CD14-positive monocyte (primary cell): ENCODE results near the gene PCDHGC3. TPM values are rescaled to one million over a fixed set of nuclear protein-coding genes. Genes with fewer than 3 reads are reported as not detected.

Source experiments
- DNase-seq, 3 donors: peaks; one replicate each; pipeline ENCODE4 v3.0.0-alpha.2; 2011 to 2022
- H2AFZ ChIP-seq: 2 replicates; pipeline ENCODE4 v1.6.0; 2012; ENCODE audit warnings: mild to moderate bottlenecking, low read depth, low read length, inconsistent platforms; ENCODE audit not compliant: insufficient read depth, poor library complexity, severe bottlenecking
- H3K27ac ChIP-seq, 2 donors: 1 replicate in 1 of 2; 2 replicates in 1 of 2; pipeline ENCODE4 v1.5.1; 2012 to 2013; ENCODE audit warnings: low read length in 2 of 2, control low read depth in 1 of 2, inconsistent platforms in 1 of 2, low read depth in 1 of 2, mild to moderate bottlenecking in 1 of 2
- H3K27me3 ChIP-seq, 2 donors: one replicate each; pipeline versions ENCODE4 v1.6.0 to v1.6.1; 2011 to 2013; ENCODE audit warnings: low read length in 2 of 2; ENCODE audit not compliant: control insufficient read depth in 2 of 2, insufficient read depth in 2 of 2
- H3K36me3 ChIP-seq, 2 donors: replicated peaks in 1 of 2; 1 replicate in 1 of 2; 2 replicates in 1 of 2; pipeline versions ENCODE4 v1.5.1 to v1.6.1; 2012 to 2013; ENCODE audit warnings: low read length in 2 of 2, control low read depth in 1 of 2, inconsistent platforms in 1 of 2, mild to moderate bottlenecking in 1 of 2; ENCODE audit not compliant: insufficient read depth in 2 of 2, control insufficient read depth in 1 of 2
- H3K4me1 ChIP-seq, 2 donors: 1 replicate in 1 of 2; 2 replicates in 1 of 2; pipeline versions ENCODE4 v1.5.1 to v1.6.1; 2012 to 2013; ENCODE audit warnings: low read length in 2 of 2, control low read depth in 1 of 2, inconsistent platforms in 1 of 2, mild to moderate bottlenecking in 1 of 2, moderate library complexity in 1 of 2; ENCODE audit not compliant: insufficient read depth in 2 of 2, control insufficient read depth in 1 of 2
- H3K4me2 ChIP-seq: replicated peaks from 2 replicates; pipeline ENCODE3; 2012; ENCODE audit warnings: low read length, moderate library complexity, mild to moderate bottlenecking; ENCODE audit not compliant: poor library complexity, severe bottlenecking; ENCODE audit errors: extremely low read depth
- H3K4me3 ChIP-seq, 3 experiments: fragments of 200-600 bp in 1 of 3; sonication (generic) in 1 of 3; replicated peaks in 1 of 3; 1 replicate in 2 of 3; 2 replicates in 1 of 3; pipeline ENCODE4 v1.5.1; 2011 to 2013; ENCODE audit warnings: low read length in 3 of 3, mild to moderate bottlenecking in 3 of 3, control low read depth in 2 of 3, low read depth in 2 of 3, inconsistent platforms in 1 of 3, moderate library complexity in 1 of 3
- H3K79me2 ChIP-seq: 2 replicates; pipeline ENCODE4 v1.6.0; 2012; ENCODE audit warnings: mild to moderate bottlenecking, control low read depth, inconsistent platforms, low read length, moderate library complexity; ENCODE audit not compliant: insufficient read depth
- H3K9ac ChIP-seq: 2 replicates; pipeline ENCODE4 v1.6.0; 2017; ENCODE audit warnings: low read length, mild to moderate bottlenecking; ENCODE audit not compliant: insufficient read depth, poor library complexity, severe bottlenecking
- H3K9me3 ChIP-seq, 2 donors: replicated peaks in 1 of 2; 1 replicate in 1 of 2; 2 replicates in 1 of 2; pipeline versions ENCODE4 v1.5.1 to v1.6.1; 2012 to 2013; ENCODE audit warnings: low read length in 2 of 2, control low read depth in 1 of 2; ENCODE audit not compliant: control insufficient read depth in 1 of 2, insufficient read depth in 1 of 2
- H4K20me1 ChIP-seq: 2 replicates; pipeline ENCODE4 v1.6.0; 2012; ENCODE audit warnings: mild to moderate bottlenecking, low read length, control low read depth, moderate library complexity; ENCODE audit not compliant: insufficient read depth
- H3K27ac Mint-ChIP-seq, 7 donors: one replicate each; pipeline ENCODE4 v1.8.0; 2020; ENCODE audit warnings: mild to moderate bottlenecking in 7 of 7, mixed read lengths in 7 of 7, moderate library complexity in 6 of 7, inconsistent platforms in 2 of 7
- H3K27me3 Mint-ChIP-seq, 3 donors: one replicate each; pipeline ENCODE4 v1.8.0; 2021 to 2022; ENCODE audit warnings: low read depth in 3 of 3, mild to moderate bottlenecking in 3 of 3, mixed read lengths in 3 of 3, moderate library complexity in 3 of 3, inconsistent platforms in 1 of 3
- H3K36me3 Mint-ChIP-seq, 2 donors: one replicate each; pipeline ENCODE4 v1.8.0; 2020; ENCODE audit warnings: mixed read lengths in 2 of 2, inconsistent platforms in 1 of 2, mild to moderate bottlenecking in 1 of 2
- H3K4me1 Mint-ChIP-seq: one replicate; pipeline ENCODE4 v1.8.0; 2020; ENCODE audit warnings: mild to moderate bottlenecking, mixed read lengths
- H3K4me3 Mint-ChIP-seq, 2 donors: one replicate each; pipeline ENCODE4 v1.8.0; 2020; ENCODE audit warnings: mild to moderate bottlenecking in 2 of 2, mixed read lengths in 2 of 2, moderate library complexity in 1 of 2
- H3K9me3 Mint-ChIP-seq, 7 donors: one replicate each; pipeline ENCODE4 v1.8.0; 2020 to 2022; ENCODE audit warnings: mixed read lengths in 7 of 7, mild to moderate bottlenecking in 6 of 7, moderate library complexity in 6 of 7, inconsistent platforms in 2 of 7
- CTCF ChIP-seq: fragments of 200-600 bp; IDR thresholded peaks from one replicate; pipeline ENCODE4 v1.8.0; 2022; ENCODE audit warnings: antibody characterized with exemption, mild to moderate bottlenecking
- whole genome bisulfite sequencing: methylation state at CpG from one replicate; pipeline ENCODE4 v1.1.5; 2013; ENCODE audit warnings: missing lambda C conversion rate; ENCODE audit not compliant: insufficient coverage; 5-methylcytosine and 5-hydroxymethylcytosine counted together
- intact Hi-C, 2 donors: fragments of 100-400 bp; cut with micrococcal nuclease; formaldehyde crosslinking; loops; one replicate each; pipeline versions ENCODE4 v1.15.0 to v1.15.1; 2023
- polyA plus RNA-seq, 3 donors: library from polyadenylated mRNA; depleted of rRNA in 1 of 3; unstranded in 2 of 3; stranded (reverse) in 1 of 3; fragments of 300-500 nt in 2 of 3; fragments of >200 nt in 1 of 3; fragmentation: Illumina TruSeq in 2 of 3; gene quantifications; 1 replicate in 2 of 3; 2 replicates in 1 of 3; pipeline ENCODE4 v1.2.3, GENCODE V29; 2012 to 2021

Gene PCDHGC3
- polyA plus RNA-seq, 3 donors, result 0.33 TPM; not detected in 2

- Histone ChIP-seq H3K36me3 (no peaks in the 10 kb centered on the region), H4K20me1 (no peaks in the 10 kb centered on the region), H2AFZ (no peak overlapping the region), H3K9ac (no peak overlapping the region), H3K4me3 (no peak overlapping the region), H3K4me2 (no peak overlapping the region), H3K27ac (no peak overlapping the region), H3K27me3 (peaks cover 10 to 28% of the 10 kb centered on the region in 2 donors), H3K4me1 (no peaks in the 10 kb centered on the region), H3K9me3 (peaks cover 10 to 18% of the 10 kb centered on the region in 2 donors), H3K79me2 (no peaks in the 10 kb centered on the region)
- no peak for TF ChIP-seq CTCF
- H3K36me3 Mint-ChIP-seq, result no peaks in the 10 kb centered on the region
- peak overlapping the region in 2 of 7 donors; percentile 37 to 59 for H3K27ac Mint-ChIP-seq
- H3K4me1 Mint-ChIP-seq, result no peaks in the 10 kb centered on the region
- H3K27me3 Mint-ChIP-seq, result peaks cover 6 to 27% (median 12%) of the 10 kb centered on the region in 3 donors
- H3K9me3 Mint-ChIP-seq, result peaks cover 2 to 41% (median 14%) of the 10 kb centered on the region in 7 donors
- intact Hi-C loops, result no loop called here
- 100% methylated on average over 2 of the region's 9 CpGs for WGBS
- H3K4me3 Mint-ChIP-seq, result no peak overlapping the region
- no peak for DNase-seq
Observed at GRCh38 chr5:141440341-141440740, 35.4 kb upstream of the PCDHGC3 start.

- no peak overlapping the region for H3K4me3 Mint-ChIP-seq
- H3K27ac ChIP-seq, result no peak overlapping the region
- H3K4me3 ChIP-seq, result no peak overlapping the region
- no peaks in the 10 kb centered on the region for H3K36me3 ChIP-seq
- TF ChIP-seq CTCF, result no peak
- no peak for DNase-seq
- peaks cover 10 to 18% of the 10 kb centered on the region in 2 donors for H3K9me3 ChIP-seq
- no peaks in the 10 kb centered on the region for H4K20me1 ChIP-seq
- H3K27me3 ChIP-seq, result peaks cover 0 to 15% of the 10 kb centered on the region in 2 donors
- H3K4me1 Mint-ChIP-seq, result no peaks in the 10 kb centered on the region
- no peak overlapping the region for H3K27ac Mint-ChIP-seq
- no peak overlapping the region for H3K4me2 ChIP-seq
- intact Hi-C loops, result no loop called here
- H2AFZ ChIP-seq, result no peak overlapping the region
- WGBS, result 58% methylated on average over 46 of the region's 50 CpGs
- no peaks in the 10 kb centered on the region for H3K36me3 Mint-ChIP-seq
- H3K27me3 Mint-ChIP-seq, result peaks cover 3 to 29% (median 16%) of the 10 kb centered on the region in 3 donors
- no peaks in the 10 kb centered on the region for H3K79me2 ChIP-seq
- H3K9ac ChIP-seq, result no peak overlapping the region
- no peaks in the 10 kb centered on the region for H3K4me1 ChIP-seq
- H3K9me3 Mint-ChIP-seq, result peaks cover 4 to 41% (median 14%) of the 10 kb centered on the region in 7 donors
Observed at GRCh38 chr5:141441571-141442170, 34.1 kb upstream of the PCDHGC3 start.
